K562 (cell line): Measurements from ENCODE around the gene MRPL52.

Source experiments
- BHLHE40 ChIP-seq: IDR thresholded peaks from 2 replicates; pipeline ENCODE4 v1.6.1; 2011; ENCODE audit warnings: low read length, improper control_type of control experiment
- CBX8 ChIP-seq: fragments of 200-600 bp; sonication (generic); IDR thresholded peaks from 2 replicates; pipeline ENCODE4 v1.6.1; 2012; ENCODE audit warnings: borderline replicate concordance, mixed run types, low read depth, mild to moderate bottlenecking, moderate library complexity, mixed read lengths, low read length, control low read depth, inconsistent platforms; ENCODE audit not compliant: poor library complexity, severe bottlenecking; ENCODE audit errors: extremely low read depth
- EP300 ChIP-seq: IDR thresholded peaks from 2 replicates; pipeline ENCODE4 v1.6.1; 2012; ENCODE audit warnings: low read length, improper control_type of control experiment
- HSF4 ChIP-seq: fragments of 250-450 bp; sonication (Bioruptor Pico); IDR thresholded peaks from 2 replicates; pipeline ENCODE4 v2.1.2; 2022; ENCODE audit warnings: mild to moderate bottlenecking, moderate library complexity, borderline replicate concordance
- KDM1A ChIP-seq, 2 experiments: fragments of 450-650 bp; IDR thresholded peaks; 2 replicates each; pipeline ENCODE4 v1.6.1; 2016; ENCODE audit warnings: mild to moderate bottlenecking in 2 of 2
- KHSRP ChIP-seq: fragments of 450-650 bp; IDR thresholded peaks from 2 replicates; pipeline ENCODE4 v1.6.1; 2017
- MYBL2 ChIP-seq, 2 experiments: fragments of 450-650 bp in 1 of 2; sonication (generic) in 1 of 2; formaldehyde crosslinking in 1 of 2; IDR thresholded peaks; 2 replicates each; pipeline versions ENCODE4 v1.6.1 to v1.8.1; 2017 to 2022; ENCODE audit warnings: borderline replicate concordance in 1 of 2, inconsistent platforms in 1 of 2, low read depth in 1 of 2, mild to moderate bottlenecking in 1 of 2, missing genetic modification reagents in 1 of 2, moderate library complexity in 1 of 2
- POLR2AphosphoS5 ChIP-seq: IDR thresholded peaks from 2 replicates; pipeline ENCODE4 v1.6.1; 2011; ENCODE audit warnings: mild to moderate bottlenecking, low read depth, low read length, moderate library complexity; ENCODE audit not compliant: control insufficient read depth, insufficient read depth
- REST ChIP-seq, 2 experiments: fragments of 450-650 bp; formaldehyde crosslinking in 1 of 2; IDR thresholded peaks; 2 replicates each; pipeline versions ENCODE4 v1.4.0 to v1.6.1; 2014 to 2020; ENCODE audit warnings: mild to moderate bottlenecking in 2 of 2, borderline replicate concordance in 1 of 2, low read depth in 1 of 2
- SREBF2 ChIP-seq: sonication (generic); formaldehyde crosslinking; IDR thresholded peaks from 2 replicates; pipeline ENCODE4 v1.4.0; 2020; ENCODE audit warnings: mild to moderate bottlenecking, missing genetic modification reagents
- YY1 ChIP-seq, 3 experiments: IDR thresholded peaks; 2 replicates each; pipeline ENCODE4 v1.6.1; 2011; ENCODE audit warnings: low read length in 2 of 3, mild to moderate bottlenecking in 2 of 3, moderate library complexity in 2 of 3, borderline replicate concordance in 1 of 3, control low read depth in 1 of 3, low read depth in 1 of 3; ENCODE audit not compliant: insufficient read depth in 3 of 3, insufficient replicate concordance in 2 of 3, control insufficient read depth in 1 of 3, insufficient read length in 1 of 3; ENCODE audit errors: extremely low read depth in 1 of 3
- ZNF124 ChIP-seq: sonication (generic); formaldehyde crosslinking; IDR thresholded peaks from 2 replicates; pipeline ENCODE4 v1.8.1; 2022; ENCODE audit warnings: missing genetic modification reagents
- ZNF511 ChIP-seq: sonication (generic); formaldehyde crosslinking; IDR thresholded peaks from 2 replicates; pipeline ENCODE4 v1.8.0; 2022; ENCODE audit warnings: mild to moderate bottlenecking, missing genetic modification reagents

DNA sequence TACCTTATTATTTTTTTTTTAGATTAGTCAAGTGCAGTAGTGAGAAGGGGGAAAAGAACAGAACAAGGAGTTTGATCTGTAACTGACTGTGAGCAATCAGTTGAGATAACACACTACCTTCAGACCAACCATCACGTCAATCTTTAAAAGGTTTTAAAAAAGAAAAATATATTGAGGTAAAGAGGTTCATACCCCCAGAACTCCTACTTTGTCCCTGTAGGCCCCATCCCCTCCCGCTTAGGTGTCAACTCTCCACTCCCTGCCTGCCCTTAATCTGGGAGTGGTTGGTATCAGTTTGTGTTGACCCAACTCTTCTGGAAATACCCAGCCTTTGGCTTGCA, 22.9 kb downstream of the MRPL52 start:
- TF ChIP-seq HSF4 (CRISPR knock-in tag): no peak
- no peak for TF ChIP-seq POLR2AphosphoS5
- TF ChIP-seq ZNF124 (CRISPR knock-in tag): no peak
- no peak for TF ChIP-seq ZNF511
- no peak for TF ChIP-seq EP300
- no peak for TF ChIP-seq YY1 (IDR thresholded peaks at IDR 0.05; ENCODE audit: borderline replicate concordance in 1 of 3, control insufficient read depth in 1 of 3, extremely low read depth in 1 of 3, insufficient read depth in 3 of 3, insufficient read length in 1 of 3, insufficient replicate concordance in 2 of 3, low read depth in 1 of 3, low read length in 2 of 3)
- TF ChIP-seq CBX8: no peak
- TF ChIP-seq KHSRP: no peak
- no peak for TF ChIP-seq REST (IDR thresholded peaks at IDR 0.05; ENCODE audit: borderline replicate concordance)
- no peak for TF ChIP-seq REST (CRISPR knock-in tag; IDR thresholded peaks at IDR 0.05; ENCODE audit: low read depth)
- TF ChIP-seq KDM1A (IDR thresholded peaks at IDR 0.05): no peak
- TF ChIP-seq SREBF2 (CRISPR knock-in tag): no peak
- TF ChIP-seq BHLHE40: no peak
- no peak for TF ChIP-seq MYBL2 (IDR thresholded peaks at IDR 0.05; ENCODE audit: low read depth)
- TF ChIP-seq MYBL2 (CRISPR knock-in tag; IDR thresholded peaks at IDR 0.05; ENCODE audit: borderline replicate concordance): no peak
